Right renal cortex interstitium (tissue), 3 donors: ENCODE data around the gene IRX3. TPM values are rescaled to one million over a fixed set of nuclear protein-coding genes. Genes with fewer than 3 reads are reported as not detected.

Experiments used
- DNase-seq, 3 donors: peaks; one replicate each; pipeline ENCODE4 v3.0.0-alpha.2; 2013; ENCODE audit warnings: low read depth in 3 of 3, low spot score in 2 of 3
- polyA plus RNA-seq, 3 donors: library from polyadenylated mRNA; unstranded; fragments of 120-200 nt; gene quantifications; one replicate each; pipeline ENCODE4 v1.2.1, GENCODE V29; 2013; ENCODE audit not compliant: insufficient read length in 3 of 3

Gene IRX3
- polyA plus RNA-seq, 3 donors, result 27.0 to 32.2 (median 27.1) TPM

GRCh38 chr16:54240271-54241129 is 46.1 kb downstream of the IRX3 start:
- DNase-seq, result no peak

- DNase-seq, result no peak
These were observed 47.1 kb downstream of the IRX3 start for GRCh38 chr16:54239456-54239855.

- DNase-seq, result no peak
These were observed 49.8 kb downstream of the IRX3 start for GRCh38 chr16:54236773-54237172.

GRCh38 chr16:54233615-54234014 is 53.0 kb downstream of the IRX3 start:
- no peak for DNase-seq
